DOHH2 (cell line): ENCODE data around the gene NAPEPLD.

Experiments used
- CTCF ChIP-seq: fragments of 200-600 bp; sonication (generic); IDR thresholded peaks from one replicate; pipeline ENCODE4 v1.5.1; 2014; ENCODE audit warnings: antibody characterized with exemption, mild to moderate bottlenecking, low read depth, low read length; ENCODE audit not compliant: poor library complexity, severe bottlenecking
- EZH2phosphoT487 ChIP-seq: fragments of 200-600 bp; sonication (generic); IDR thresholded peaks from 2 replicates; pipeline ENCODE4 v1.6.1; 2017; ENCODE audit warnings: borderline replicate concordance, mild to moderate bottlenecking, antibody characterized with exemption, low read length, moderate library complexity, mixed read lengths

GRCh38 chr7:103114576-103115008, 34.3 kb downstream of the NAPEPLD start:
- no peak for TF ChIP-seq CTCF
- TF ChIP-seq EZH2phosphoT487: no peak
